HG02610 (cell line): ENCODE measurements around the gene GRM4.
"Not testable (repeated sequence)": the region's sequence is repeated elsewhere in the genome, so short reads cannot be mapped to it uniquely, and the experiment has no call there.

Experiments used
- ATAC-seq: cut with Tn5 transposase; IDR thresholded peaks from one replicate; pipeline ENCODE4 v1.9.1; 2021; ENCODE audit warnings: mild to moderate bottlenecking, moderate library complexity; ENCODE audit not compliant: unreplicated experiment

Gene GRM4

GRCh38 chr6:34146021-34146782 lies at the start of gene GRM4:
Gene GRM4, minus strand, starts transcription at chr6:34146087. Its CDS starts 12,591 bp downstream, at chr6:34133496.
- no peak for ATAC-seq

GRCh38 chr6:34194772-34195171 lies 48.9 kb upstream of the GRM4 start:
- ATAC-seq, result no peak

GRCh38 chr6:34190504-34191122 lies 44.7 kb upstream of the GRM4 start:
- ATAC-seq, result no peak

GRCh38 chr6:34189806-34190503 lies 44.1 kb upstream of the GRM4 start:
- no peak for ATAC-seq

DNA sequence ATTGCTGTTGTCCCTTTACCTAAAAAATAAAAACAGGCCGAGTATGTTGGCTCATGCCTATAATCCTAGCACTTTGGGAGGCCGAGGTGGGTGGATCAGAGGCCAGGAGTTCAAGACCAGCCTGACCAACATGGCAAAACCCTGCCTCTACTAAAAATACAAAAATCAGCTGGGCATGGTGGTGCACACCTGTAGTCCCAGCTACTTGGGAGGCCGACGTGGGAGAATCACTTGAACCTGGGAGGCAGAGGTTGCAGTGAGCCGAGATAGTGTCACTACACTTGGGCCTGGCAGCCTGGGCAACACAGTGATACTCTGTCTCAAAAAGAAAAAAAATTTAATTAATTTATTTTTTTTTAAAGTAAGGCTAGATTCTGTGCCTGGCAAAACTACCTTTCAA lies 38.8 kb upstream of the GRM4 start:
- not testable (repeated sequence) for ATAC-seq

DNA sequence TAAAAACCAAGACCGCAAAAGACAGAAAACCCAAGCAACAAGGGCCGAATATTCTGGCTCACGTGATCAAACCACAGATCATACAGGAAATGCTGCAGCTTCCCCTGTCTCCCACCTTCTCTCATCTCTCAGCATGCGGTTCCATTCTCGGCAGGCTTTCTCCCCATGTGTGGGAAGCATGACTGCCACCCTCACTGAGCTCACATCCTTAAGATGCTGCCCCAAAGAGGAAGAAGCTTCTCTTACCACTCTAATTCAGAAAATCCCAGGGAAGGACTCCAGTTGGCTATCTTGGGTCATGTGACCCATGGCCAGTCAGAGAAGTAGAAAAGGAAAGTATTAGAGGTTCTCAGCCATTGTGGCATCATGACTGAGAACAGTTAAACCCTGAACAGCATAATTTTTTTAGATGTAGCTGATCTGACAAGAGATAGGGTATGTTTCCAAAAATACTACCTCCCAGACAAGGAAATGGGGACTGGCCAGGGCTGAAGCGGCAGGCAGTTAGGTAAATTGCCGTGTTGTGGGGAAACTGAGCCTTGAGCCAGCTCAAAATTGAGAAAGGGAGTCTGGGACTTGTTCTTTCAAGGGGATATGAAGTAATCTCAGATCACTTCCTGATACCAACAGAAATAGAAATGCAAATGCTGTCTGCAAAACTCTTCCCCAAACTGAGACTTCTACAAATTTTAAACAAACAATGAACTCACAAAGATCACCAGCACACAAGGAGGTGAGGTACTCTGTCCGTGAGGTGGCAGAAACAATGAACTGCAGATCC lies 37.1 kb upstream of the GRM4 start:
- peak; percentile 45 for ATAC-seq

DNA sequence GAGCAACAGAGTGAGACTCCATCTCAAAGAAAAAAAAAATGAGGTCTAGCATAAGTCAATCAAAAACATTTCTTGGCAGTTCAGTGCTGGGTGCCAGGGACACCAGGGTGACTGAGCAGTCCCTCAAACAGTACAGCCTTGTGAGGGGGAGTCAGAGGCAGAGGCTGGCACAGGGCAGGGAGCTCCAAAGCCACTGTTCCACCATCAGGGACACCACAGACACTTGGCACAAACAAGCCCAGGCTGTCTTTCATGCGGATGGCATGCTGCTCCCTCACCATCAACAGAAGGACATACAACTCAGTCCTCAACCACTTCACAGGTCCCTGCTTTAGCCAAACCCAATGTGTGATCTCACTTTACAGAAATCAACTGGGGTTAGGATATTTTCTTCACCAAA lies 36.0 kb upstream of the GRM4 start:
- no peak for ATAC-seq

- ATAC-seq, result no peak
Observed at GRCh38 chr6:34179106-34179720, 33.3 kb upstream of the GRM4 start.

DNA sequence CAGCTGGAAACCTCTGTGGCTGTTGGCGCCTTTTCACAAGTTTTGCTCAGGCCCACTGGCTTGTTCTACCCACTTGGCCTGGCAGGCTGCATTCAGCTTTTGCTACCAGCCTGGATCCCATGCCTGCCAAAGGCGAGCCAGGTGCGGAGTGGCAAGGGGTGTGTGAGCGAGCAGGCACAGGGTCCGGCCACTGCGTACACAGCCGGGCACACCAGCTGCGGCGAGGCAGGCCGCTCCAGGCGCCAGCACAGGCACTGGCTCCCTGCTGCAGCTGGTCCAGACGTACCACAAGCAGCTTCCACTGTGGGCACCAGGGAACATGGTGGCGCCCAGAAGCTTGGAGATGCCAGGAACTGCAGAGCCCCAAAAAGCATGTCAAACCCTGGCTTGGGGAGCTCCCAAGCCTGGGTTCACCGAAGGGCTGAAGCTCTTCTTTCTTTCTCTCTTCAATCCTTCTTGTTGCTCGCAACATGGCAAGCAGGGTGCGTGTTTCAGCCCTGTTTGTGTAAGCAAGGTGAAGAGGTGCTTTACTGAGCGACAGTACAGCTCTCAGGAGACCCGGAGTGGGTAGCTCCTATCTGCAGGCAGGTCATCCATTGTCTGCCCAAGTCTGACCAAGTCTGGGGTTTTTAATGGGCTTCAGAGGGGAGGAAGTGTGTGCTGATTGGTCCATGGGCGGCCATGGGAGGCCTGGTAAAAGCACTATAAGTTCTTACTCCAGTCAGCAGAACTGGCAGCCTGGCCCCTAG lies 32.6 kb upstream of the GRM4 start:
- no peak for ATAC-seq

DNA sequence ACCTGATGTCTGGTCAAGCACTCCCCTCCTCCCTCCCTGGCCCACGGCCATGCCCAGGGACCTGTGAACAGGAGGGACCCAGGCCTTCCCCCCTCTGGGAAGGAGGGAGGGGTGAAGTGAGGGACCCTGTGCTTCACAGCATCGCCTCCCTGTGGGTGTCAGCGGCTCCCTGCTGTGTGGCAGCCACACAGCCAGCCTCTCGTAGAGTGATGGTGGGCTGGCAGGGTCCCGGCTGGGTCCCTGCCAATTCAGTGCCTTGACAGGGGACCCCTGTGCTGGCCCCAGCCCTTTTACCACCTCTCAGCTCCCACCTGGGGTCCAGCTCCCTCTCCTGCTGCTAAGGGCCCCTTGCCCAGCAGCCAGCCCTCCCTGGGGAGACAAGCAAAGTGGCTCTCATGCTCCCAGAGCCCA lies 31.3 kb upstream of the GRM4 start:
- ATAC-seq, result no peak

GRCh38 chr6:34176261-34177031 lies 30.6 kb upstream of the GRM4 start:
- no peak for ATAC-seq

DNA sequence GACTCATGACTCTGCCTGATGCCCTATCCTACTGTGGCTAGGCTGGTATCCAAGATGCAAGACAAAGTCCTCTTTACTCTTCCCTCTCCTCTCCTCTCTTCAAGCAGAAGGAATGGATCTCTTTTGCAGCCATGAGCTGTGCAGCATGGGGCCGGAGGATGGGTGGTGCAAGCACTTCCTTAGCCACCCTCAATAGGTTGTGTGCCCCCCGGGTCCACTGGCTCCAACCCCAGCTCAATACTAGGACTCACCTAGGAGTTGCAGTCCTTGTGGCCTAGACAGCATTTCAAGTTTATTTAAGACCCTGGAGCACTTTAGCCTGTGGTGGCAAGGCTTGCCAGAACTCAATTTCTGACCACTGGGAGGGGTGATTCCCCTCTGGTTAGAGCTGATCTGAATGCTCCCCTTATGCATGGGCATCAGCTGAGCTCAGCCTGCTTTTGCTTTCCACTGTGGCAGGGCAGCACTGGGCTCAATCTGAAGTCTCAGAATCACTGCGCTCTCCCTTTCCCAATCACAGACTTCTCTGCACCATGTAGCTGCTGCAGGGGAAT lies 29.0 kb upstream of the GRM4 start:
- ATAC-seq, result no peak

DNA sequence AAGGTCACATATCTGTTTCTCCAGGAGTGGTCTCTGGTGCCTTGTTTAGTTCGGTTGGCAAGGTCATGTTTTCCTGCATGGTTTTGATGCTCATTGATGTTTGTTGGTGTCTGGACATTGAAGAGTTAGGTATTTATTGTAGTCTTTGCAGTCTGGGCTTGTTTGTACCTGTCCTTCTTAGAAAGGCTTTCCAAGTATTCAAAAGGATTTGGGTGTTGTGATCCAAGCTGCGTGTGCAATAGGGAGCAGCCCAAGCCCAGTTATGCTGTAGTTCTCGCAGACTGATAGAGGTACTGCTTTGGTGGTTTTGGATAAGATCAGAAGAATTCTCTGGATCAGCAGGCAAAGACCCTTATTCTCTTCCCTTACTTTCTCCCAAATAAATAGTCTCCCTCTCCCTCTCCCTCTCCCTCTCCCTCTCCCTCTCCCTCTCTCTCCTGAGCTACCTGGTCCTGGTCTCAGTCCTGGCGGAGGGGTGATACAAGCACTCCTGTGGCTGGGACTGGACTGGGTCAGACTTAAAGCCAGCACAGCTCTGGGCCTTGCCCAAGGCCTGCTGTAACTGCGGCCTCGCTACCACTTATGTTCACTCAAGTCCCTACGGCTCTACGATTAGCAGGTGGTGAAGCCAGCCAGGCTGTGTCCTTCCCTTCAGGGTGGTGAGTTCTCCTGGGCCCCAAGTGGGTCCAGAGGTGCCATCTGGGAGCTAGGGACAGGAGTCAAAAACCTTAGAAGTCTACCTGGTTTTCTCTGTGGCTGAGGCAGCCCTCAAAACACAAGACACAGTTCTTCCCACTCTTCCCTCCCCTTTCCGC lies 27.3 kb upstream of the GRM4 start:
- no peak for ATAC-seq

DNA sequence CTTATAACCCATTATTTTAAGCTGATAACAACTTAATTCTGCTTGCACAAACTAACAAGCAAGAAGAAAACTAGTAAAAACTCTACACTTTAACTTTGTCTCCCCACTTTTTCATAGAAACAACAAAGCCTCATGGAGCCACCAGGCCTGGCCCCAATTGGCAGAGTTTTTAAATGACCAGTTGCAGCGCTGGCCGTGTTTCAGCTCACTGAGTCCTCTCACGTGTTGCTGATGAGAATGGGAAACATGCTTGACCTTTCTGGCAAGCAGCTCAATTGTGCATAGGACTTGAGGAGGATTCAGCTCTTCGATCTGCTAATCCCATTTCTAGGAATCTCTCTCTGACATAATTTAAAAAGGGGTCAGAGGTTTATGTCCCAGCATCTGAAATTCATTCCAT lies 24.5 kb upstream of the GRM4 start:
- ATAC-seq, result no peak

GRCh38 chr6:34169897-34170296 lies 24.0 kb upstream of the GRM4 start:
- ATAC-seq, result no peak

DNA sequence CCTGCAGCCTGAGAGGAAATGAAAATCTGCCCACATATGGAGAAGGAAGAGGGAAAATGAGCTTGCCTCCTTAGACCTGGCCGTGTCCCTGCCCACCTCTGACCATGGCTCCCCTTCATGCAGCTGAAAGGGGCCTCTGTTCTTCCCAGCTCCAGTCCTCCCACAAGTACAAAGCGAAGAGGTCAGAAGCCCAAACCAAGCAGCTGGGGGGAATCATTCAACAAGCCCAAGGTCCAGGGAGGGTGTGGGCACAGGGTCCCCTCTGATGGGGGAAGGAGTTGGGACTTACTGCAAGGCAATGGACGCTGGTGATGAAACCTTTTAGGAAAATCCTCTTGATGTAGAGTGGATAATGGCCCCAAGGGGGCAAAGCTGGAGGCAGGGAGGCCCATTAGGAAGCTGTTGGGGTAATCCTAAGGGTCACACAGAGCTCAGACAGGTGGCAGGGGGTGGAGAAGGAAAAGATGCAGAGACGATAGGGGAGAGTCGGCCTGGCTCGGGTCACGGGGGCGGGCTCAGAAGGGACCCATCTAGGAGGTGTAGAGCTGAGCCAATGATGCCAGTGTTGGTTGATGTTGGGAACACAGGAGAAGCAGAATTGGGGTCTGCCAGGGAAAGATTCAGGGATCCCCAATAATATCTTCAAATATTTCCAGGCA lies 16.1 kb upstream of the GRM4 start:
- no peak for ATAC-seq

DNA sequence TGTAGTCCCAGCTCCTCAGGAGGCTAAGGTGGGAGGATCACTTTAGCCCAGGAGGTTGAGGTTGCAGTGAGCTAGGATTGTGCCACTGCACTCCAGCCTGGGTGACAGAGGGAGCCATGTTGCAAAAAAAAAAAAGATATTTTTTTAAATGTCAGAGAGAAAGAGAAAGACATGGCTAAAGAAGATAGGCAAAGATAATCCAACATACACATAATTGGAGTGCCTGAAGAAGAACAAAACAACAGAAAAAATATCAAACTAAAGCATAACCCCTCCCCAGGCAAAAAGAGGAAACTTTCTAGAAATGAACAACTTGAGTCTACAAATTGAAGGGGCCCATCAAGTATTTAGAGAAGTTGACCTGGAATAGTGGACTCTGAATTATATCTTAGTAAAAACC lies 14.0 kb upstream of the GRM4 start:
- no peak for ATAC-seq

GRCh38 chr6:34158876-34159275 lies 13.0 kb upstream of the GRM4 start:
- no peak for ATAC-seq
